Fibroblast of lung (primary cell): ENCODE results near the gene MPG. TPM values are rescaled to one million over a fixed set of nuclear protein-coding genes. Genes with fewer than 3 reads are reported as not detected.
A peak's percentile ranks its signal among the peaks of the same experiment; 100 is the strongest.

ENCODE experiments used
- DNase-seq, 2 donors: peaks; one replicate each; pipeline versions ENCODE4 v3.0.0 to v3.0.0-alpha.2; 2010; ENCODE audit warnings: low read depth in 2 of 2
- H2AFZ ChIP-seq: 2 replicates; pipeline ENCODE4 v1.5.1; 2012; ENCODE audit warnings: low read length, control low read depth, inconsistent platforms
- H3K27ac ChIP-seq: 2 replicates; pipeline ENCODE4 v1.5.1; 2011; ENCODE audit warnings: low read length, control low read depth; ENCODE audit not compliant: insufficient read depth
- H3K27me3 ChIP-seq: 2 replicates; pipeline ENCODE4 v1.5.1; 2011; ENCODE audit warnings: mild to moderate bottlenecking, low read length; ENCODE audit not compliant: control insufficient read depth, insufficient read depth
- H3K36me3 ChIP-seq: 2 replicates; pipeline ENCODE4 v1.5.1; 2011; ENCODE audit warnings: low read length; ENCODE audit not compliant: control insufficient read depth, insufficient read depth
- H3K4me1 ChIP-seq: 2 replicates; pipeline ENCODE4 v1.5.1; 2011; ENCODE audit warnings: low read length; ENCODE audit not compliant: control insufficient read depth, insufficient read depth; ENCODE audit errors: extremely low read depth
- H3K4me2 ChIP-seq: 2 replicates; pipeline ENCODE4 v1.5.1; 2011; ENCODE audit warnings: low read length, control low read depth; ENCODE audit not compliant: insufficient read depth; ENCODE audit errors: extremely low read depth
- H3K4me3 ChIP-seq, 4 experiments: fragments of 200-600 bp in 1 of 4; sonication (generic) in 1 of 4; replicated peaks in 1 of 4; 2 replicates each; pipeline ENCODE4 v1.5.1; 2011 to 2016; ENCODE audit warnings: low read length in 4 of 4, low read depth in 3 of 4, mild to moderate bottlenecking in 3 of 4, control low read depth in 2 of 4, inconsistent platforms in 1 of 4, mixed read lengths in 1 of 4; ENCODE audit not compliant: insufficient read depth in 1 of 4; ENCODE audit errors: control extremely low read depth in 1 of 4
- H3K79me2 ChIP-seq: 2 replicates; pipeline ENCODE4 v1.5.1; 2012; ENCODE audit warnings: mild to moderate bottlenecking, low read length, inconsistent platforms; ENCODE audit not compliant: control insufficient read depth, insufficient read depth
- H3K9ac ChIP-seq: 2 replicates; pipeline ENCODE4 v1.5.1; 2011; ENCODE audit warnings: mild to moderate bottlenecking, low read length, control low read depth; ENCODE audit not compliant: insufficient read depth
- H3K9me3 ChIP-seq: 2 replicates; pipeline ENCODE4 v1.5.1; 2012; ENCODE audit warnings: low read depth, low read length; ENCODE audit not compliant: control insufficient read depth, insufficient read depth
- H4K20me1 ChIP-seq: 2 replicates; pipeline ENCODE4 v1.5.1; 2011; ENCODE audit warnings: low read length; ENCODE audit not compliant: control insufficient read depth, insufficient read depth; ENCODE audit errors: extremely low read depth
- EZH2 ChIP-seq: IDR thresholded peaks from 2 replicates; pipeline ENCODE4 v1.5.1; 2012; ENCODE audit warnings: low read length, control low read depth, mild to moderate bottlenecking; ENCODE audit errors: missing control alignments
- polyA plus RNA-seq, 2 donors: library from polyadenylated mRNA; depleted of rRNA in 1 of 2; stranded (reverse) in 1 of 2; unstranded in 1 of 2; fragments of >200 nt; gene quantifications; 2 replicates each; pipeline ENCODE4 v1.2.1, GENCODE V29; 2011 to 2012; ENCODE audit warnings: missing spikeins in 1 of 2
- total RNA-seq: library from RNA; depleted of rRNA; stranded (reverse); fragments of >200 nt; gene quantifications from 2 replicates; pipeline ENCODE4 v1.2.1, GENCODE V29; 2014
- TF ChIP-seq, protein P1 (sequence below), 2 donors: IDR thresholded peaks in 1 of 2; conservative IDR thresholded peaks in 1 of 2; 1 replicate in 1 of 2; 2 replicates in 1 of 2; pipeline ENCODE4 v1.5.1; 2011 to 2012; ENCODE audit warnings: low read length in 2 of 2, control low read depth in 1 of 2, inconsistent platforms in 1 of 2, low read depth in 1 of 2, mild to moderate bottlenecking in 1 of 2

MPG gene
- total and polyA plus RNA-seq, 2 donors (not counting 1 experiment from before 2014, with no cell fraction given), result 45.4 to 268 TPM

DNA sequence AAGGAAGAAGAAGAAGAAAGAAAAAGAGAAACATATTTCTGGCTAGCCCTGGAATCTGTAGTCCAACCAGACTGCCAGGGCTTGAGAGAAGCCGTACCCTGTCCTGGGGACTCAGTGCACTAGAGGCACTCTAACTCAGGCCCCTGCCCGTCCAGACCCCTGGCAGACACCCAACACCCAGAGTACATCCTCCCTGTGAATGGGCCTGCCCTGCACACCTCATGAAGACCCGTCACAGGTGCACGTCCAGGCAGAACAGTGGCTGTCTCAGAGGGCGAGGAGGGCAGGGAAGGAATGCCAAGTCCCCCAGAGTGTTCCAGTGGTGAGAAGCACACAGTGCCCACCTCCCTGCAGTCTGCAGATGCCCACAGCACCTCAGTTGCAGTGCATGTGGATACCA, 23.0 kb downstream of the MPG start:
- Histone ChIP-seq H3K79me2 (no peaks in the 10 kb centered on the region), H3K27ac (no peak overlapping the region), H3K4me3 (no peak overlapping the region), H4K20me1 (no peaks in the 10 kb centered on the region), H3K27me3 (no peaks in the 10 kb centered on the region), H3K4me2 (no peak overlapping the region), H3K9me3 (no peaks in the 10 kb centered on the region), H2AFZ (no peak overlapping the region), H3K36me3 (peaks cover 12% of the 10 kb centered on the region), H3K4me1 (peaks cover 21% of the 10 kb centered on the region), H3K9ac (no peak overlapping the region)
- no peak for DNase-seq
- TF ChIP-seq EZH2, result no peak
- TF ChIP-seq, protein P1, sequence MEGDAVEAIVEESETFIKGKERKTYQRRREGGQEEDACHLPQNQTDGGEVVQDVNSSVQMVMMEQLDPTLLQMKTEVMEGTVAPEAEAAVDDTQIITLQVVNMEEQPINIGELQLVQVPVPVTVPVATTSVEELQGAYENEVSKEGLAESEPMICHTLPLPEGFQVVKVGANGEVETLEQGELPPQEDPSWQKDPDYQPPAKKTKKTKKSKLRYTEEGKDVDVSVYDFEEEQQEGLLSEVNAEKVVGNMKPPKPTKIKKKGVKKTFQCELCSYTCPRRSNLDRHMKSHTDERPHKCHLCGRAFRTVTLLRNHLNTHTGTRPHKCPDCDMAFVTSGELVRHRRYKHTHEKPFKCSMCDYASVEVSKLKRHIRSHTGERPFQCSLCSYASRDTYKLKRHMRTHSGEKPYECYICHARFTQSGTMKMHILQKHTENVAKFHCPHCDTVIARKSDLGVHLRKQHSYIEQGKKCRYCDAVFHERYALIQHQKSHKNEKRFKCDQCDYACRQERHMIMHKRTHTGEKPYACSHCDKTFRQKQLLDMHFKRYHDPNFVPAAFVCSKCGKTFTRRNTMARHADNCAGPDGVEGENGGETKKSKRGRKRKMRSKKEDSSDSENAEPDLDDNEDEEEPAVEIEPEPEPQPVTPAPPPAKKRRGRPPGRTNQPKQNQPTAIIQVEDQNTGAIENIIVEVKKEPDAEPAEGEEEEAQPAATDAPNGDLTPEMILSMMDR (conservative IDR thresholded peaks at IDR 0.05 in 1 of 2, IDR thresholded peaks at IDR 0.05 in 1 of 2; ENCODE audit: low read depth in 1 of 2, low read length in 2 of 2), result no peak

DNA sequence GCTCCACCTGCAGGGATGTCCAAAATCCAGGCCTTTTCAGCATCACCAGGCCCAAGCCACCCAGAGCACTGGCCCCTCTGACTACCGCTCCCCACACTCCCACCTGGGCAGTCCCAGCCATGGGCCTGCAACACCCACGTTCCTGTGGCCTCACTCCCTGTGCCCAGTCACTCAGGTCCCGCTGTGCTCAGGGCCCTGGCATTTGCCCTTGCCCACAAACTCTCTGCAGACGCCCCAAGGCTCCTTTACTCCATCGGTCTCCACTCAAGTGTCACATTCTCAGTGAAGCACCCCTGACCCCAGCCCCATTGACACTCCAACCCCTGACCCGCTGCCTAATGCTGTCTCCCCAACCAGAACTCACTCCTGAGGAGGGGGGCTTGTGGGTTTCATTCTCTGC, 23.6 kb downstream of the MPG start:
- Histone ChIP-seq H3K4me1 (peaks cover 21% of the 10 kb centered on the region), H4K20me1 (no peaks in the 10 kb centered on the region), H3K27ac (peak overlapping the region; percentile 61)

DNA sequence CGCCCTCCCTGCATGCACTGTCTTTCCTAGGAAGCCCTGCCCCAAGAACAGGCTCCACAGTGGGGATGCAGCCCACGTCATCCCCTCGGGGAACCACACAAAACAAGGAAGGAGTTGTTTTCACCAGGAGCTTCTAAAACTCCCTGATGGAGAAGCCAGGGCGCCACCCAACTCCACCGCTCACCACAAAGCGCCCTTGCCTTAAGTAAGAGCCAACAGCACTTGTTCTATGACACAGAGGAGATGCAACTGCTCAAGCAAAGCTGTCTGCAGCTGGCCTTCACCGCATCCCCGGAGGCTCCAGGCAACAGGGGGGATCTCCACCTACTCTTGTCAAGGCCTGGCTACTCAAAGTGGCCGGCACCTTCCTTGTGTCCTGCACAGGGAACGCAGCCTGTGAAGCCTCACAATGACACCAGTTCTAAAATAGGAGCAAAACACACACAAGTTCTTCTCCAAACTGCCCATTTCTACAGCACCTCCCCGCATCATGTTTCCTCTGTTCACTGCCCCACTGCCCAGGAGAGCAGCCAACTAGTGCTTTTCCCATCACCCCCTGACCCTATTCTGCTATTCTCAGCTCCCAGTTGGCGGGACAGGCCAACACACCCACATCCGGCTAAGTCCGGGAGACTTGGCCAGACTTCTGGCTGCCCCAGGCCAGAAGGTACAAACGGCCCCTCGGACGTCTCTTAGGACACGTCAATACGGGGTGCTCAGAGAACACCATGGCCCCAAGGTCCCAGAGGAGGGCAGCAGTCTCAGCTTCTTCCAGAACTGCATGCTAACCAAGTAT, 24.2 kb downstream of the MPG start:
- Histone ChIP-seq H2AFZ (no peak overlapping the region), H4K20me1 (no peaks in the 10 kb centered on the region)
- DNase-seq, result peak; percentile 65 to 94

More for the DNA sequence above, 23.6 kb downstream of the MPG start:
- H3K36me3 ChIP-seq, result peaks cover 12% of the 10 kb centered on the region
- no peaks in the 10 kb centered on the region for H3K27me3 ChIP-seq
- H2AFZ ChIP-seq, result no peak overlapping the region
- H3K79me2 ChIP-seq, result no peaks in the 10 kb centered on the region
- no peak overlapping the region for H3K4me3 ChIP-seq
- TF ChIP-seq, protein P1 (conservative IDR thresholded peaks at IDR 0.05 in 1 of 2, IDR thresholded peaks at IDR 0.05 in 1 of 2; ENCODE audit: low read depth in 1 of 2, low read length in 2 of 2), result no peak
- TF ChIP-seq EZH2, result no peak
- no peaks in the 10 kb centered on the region for H3K9me3 ChIP-seq
- H3K9ac ChIP-seq, result peak overlapping the region; percentile 16
- DNase-seq, result no peak
- H3K4me2 ChIP-seq, result no peak overlapping the region

More for the DNA sequence above, 24.2 kb downstream of the MPG start:
- Histone ChIP-seq H3K79me2 (no peaks in the 10 kb centered on the region), H3K9me3 (no peaks in the 10 kb centered on the region), H3K4me1 (peaks cover 24% of the 10 kb centered on the region), H3K27me3 (no peaks in the 10 kb centered on the region), H3K36me3 (peaks cover 12% of the 10 kb centered on the region), H3K27ac (peak overlapping the region; percentile 61), H3K4me2 (peak overlapping the region; percentile 62), H3K9ac (no peak overlapping the region), H3K4me3 (no peak overlapping the region)
- no peak for TF ChIP-seq EZH2
- TF ChIP-seq, protein P1 (conservative IDR thresholded peaks at IDR 0.05 in 1 of 2, IDR thresholded peaks at IDR 0.05 in 1 of 2; ENCODE audit: low read depth in 1 of 2, low read length in 2 of 2), result no peak
